Ectodermal cell (in vitro differentiated cells): ENCODE measurements around the gene SCN10A.

Experiments
- H3K27ac ChIP-seq: 2 replicates; pipeline ENCODE4 v1.7.0; 2013; ENCODE audit warnings: mild to moderate bottlenecking, low read depth, low read length; ENCODE audit not compliant: insufficient read depth, poor library complexity, severe bottlenecking
- H3K27me3 ChIP-seq: 2 replicates; pipeline ENCODE4 v1.7.0; 2013; ENCODE audit warnings: mild to moderate bottlenecking, low read length; ENCODE audit not compliant: insufficient read depth, control insufficient read depth, poor library complexity, severe bottlenecking
- H3K36me3 ChIP-seq: one replicate; pipeline ENCODE4 v1.7.0; 2013; ENCODE audit warnings: low read length; ENCODE audit not compliant: control insufficient read depth, insufficient read depth
- H3K4me1 ChIP-seq: one replicate; pipeline ENCODE4 v1.7.0; 2013; ENCODE audit warnings: low read length; ENCODE audit not compliant: control insufficient read depth, insufficient read depth
- H3K4me3 ChIP-seq: 2 replicates; pipeline ENCODE4 v1.7.0; 2013; ENCODE audit warnings: low read depth, low read length, control low read depth; ENCODE audit not compliant: insufficient read depth
- H3K9me3 ChIP-seq: 2 replicates; pipeline ENCODE4 v1.7.0; 2013; ENCODE audit warnings: mild to moderate bottlenecking, low read length, moderate library complexity; ENCODE audit not compliant: control insufficient read depth
- WGBS, 2 experiments: methylation state at CpG; one replicate each; pipeline ENCODE4 v1.1.7; 2013; ENCODE audit warnings: missing lambda C conversion rate in 2 of 2; 5-methylcytosine and 5-hydroxymethylcytosine counted together

The SCN10A gene

GRCh38 chr3:38742550-38742949 lies 73.5 kb downstream of the SCN10A start:
- 87 to 90% methylated on average over 1 of the region's 1 CpG for WGBS, 2 experiments
- Histone ChIP-seq H3K27me3 (no peaks in the 10 kb centered on the region), H3K9me3 (no peaks in the 10 kb centered on the region), H3K4me1 (no peaks in the 10 kb centered on the region), H3K27ac (no peak overlapping the region), H3K4me3 (no peak overlapping the region), H3K36me3 (no peaks in the 10 kb centered on the region)

GRCh38 chr3:38740537-38740936 lies 75.5 kb downstream of the SCN10A start:
- no peaks in the 10 kb centered on the region for H3K27me3 ChIP-seq

DNA sequence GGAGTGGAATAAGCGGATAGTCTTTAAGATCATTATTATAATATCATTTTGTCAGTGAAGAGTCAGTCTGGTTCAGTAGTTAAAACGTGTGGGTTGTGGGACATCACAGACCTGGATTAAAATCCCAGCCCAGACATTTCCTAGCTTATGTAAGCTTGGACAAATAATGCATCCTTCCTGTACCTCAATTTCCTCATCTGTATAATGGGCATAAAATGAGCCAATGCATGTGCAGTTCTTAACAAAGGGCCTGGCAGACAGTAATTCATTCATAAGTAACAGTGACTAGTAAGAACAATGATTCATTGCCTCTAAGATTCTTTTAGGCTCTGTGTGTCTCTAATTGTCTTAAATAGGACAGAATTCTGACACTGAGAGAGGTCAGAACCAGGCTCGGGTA lies 76.1 kb downstream of the SCN10A start:
- no peaks in the 10 kb centered on the region for H3K4me1 ChIP-seq
- no peak overlapping the region for H3K4me3 ChIP-seq
- H3K36me3 ChIP-seq = no peaks in the 10 kb centered on the region
- H3K27ac ChIP-seq = no peak overlapping the region
- H3K9me3 ChIP-seq = no peaks in the 10 kb centered on the region
- 82 to 90% methylated on average over 3 of the region's 3 CpGs for WGBS, 2 experiments
- H3K27me3 ChIP-seq = no peaks in the 10 kb centered on the region

More at GRCh38 chr3:38740537-38740936, 75.5 kb downstream of the SCN10A start:
- H3K4me1 ChIP-seq = no peaks in the 10 kb centered on the region
- H3K4me3 ChIP-seq = no peak overlapping the region
- no peaks in the 10 kb centered on the region for H3K9me3 ChIP-seq
- H3K27ac ChIP-seq = no peak overlapping the region
- H3K36me3 ChIP-seq = no peaks in the 10 kb centered on the region

DNA sequence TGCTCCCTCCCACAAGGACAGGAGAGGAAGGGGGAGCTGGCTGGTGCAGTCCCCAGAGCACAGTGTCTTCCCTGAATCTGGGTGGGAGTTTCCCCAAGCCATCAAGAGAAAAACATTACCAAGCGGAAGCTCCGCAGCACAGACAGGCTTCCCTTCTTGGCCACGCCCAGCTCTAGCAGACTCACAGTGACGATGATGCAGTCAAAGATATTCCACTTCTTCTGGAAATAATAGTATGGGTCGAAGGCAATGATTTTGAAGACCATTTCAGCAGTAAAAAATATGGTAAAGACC lies 76.7 kb downstream of the SCN10A start:
- Histone ChIP-seq H3K4me1 (no peaks in the 10 kb centered on the region), H3K27ac (no peak overlapping the region), H3K4me3 (no peak overlapping the region), H3K27me3 (no peaks in the 10 kb centered on the region), H3K9me3 (no peaks in the 10 kb centered on the region), H3K36me3 (no peaks in the 10 kb centered on the region)
- 87 to 90% methylated on average over 5 of the region's 5 CpGs for WGBS, 2 experiments

GRCh38 chr3:38738630-38739395 lies 77.2 kb downstream of the SCN10A start:
- Histone ChIP-seq H3K27ac (no peak overlapping the region), H3K9me3 (no peaks in the 10 kb centered on the region), H3K27me3 (no peaks in the 10 kb centered on the region), H3K4me1 (no peaks in the 10 kb centered on the region), H3K4me3 (no peak overlapping the region), H3K36me3 (no peaks in the 10 kb centered on the region)
- WGBS, 2 experiments = 71 to 73% methylated on average over 13 of the region's 13 CpGs

DNA sequence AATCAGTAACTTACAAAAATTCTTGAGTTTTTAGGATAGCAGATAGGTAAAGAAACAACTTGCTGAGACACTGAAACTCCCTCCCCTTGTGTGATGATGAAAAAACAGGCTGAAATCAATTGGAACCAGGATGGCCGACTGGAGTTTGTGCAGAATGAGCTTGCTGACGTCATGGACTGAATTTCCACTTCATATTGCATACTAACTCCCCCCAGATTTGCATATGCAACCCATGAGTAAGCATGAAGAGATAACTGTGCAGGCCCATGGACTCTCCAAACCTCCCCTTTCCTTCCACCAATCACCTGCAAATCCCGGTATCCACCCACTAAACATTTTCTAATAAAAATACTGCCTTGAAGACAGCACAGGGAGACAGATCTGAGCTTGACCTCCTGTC lies 84.5 kb downstream of the SCN10A start:
- Histone ChIP-seq H3K27me3 (no peaks in the 10 kb centered on the region), H3K36me3 (no peaks in the 10 kb centered on the region), H3K27ac (no peak overlapping the region), H3K9me3 (no peaks in the 10 kb centered on the region), H3K4me1 (no peaks in the 10 kb centered on the region), H3K4me3 (no peak overlapping the region)
- 87% methylated on average over 3 of the region's 3 CpGs for WGBS, 2 experiments

DNA sequence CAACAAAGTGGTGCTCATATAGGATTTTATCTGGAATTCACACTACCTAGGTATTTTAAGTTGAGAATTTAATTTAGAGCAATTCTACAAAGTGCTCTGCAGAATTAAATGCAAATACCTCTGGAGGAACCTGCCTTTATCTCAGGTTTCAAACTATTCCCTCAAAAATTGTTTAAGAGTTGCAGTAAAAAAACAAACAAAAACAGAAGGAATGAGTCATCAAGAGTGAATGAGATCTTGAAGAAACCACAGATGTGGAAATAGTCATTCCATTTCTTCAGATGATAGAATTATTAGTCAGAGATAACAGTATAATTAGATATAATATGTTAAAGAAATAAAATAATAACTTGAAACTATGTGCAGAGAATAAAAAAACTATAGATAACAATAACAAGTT lies 85.7 kb downstream of the SCN10A start:
- no peaks in the 10 kb centered on the region for H3K4me1 ChIP-seq
- no peak overlapping the region for H3K27ac ChIP-seq
- H3K36me3 ChIP-seq = no peaks in the 10 kb centered on the region
- no peaks in the 10 kb centered on the region for H3K27me3 ChIP-seq
- no peak overlapping the region for H3K4me3 ChIP-seq
- no peaks in the 10 kb centered on the region for H3K9me3 ChIP-seq

DNA sequence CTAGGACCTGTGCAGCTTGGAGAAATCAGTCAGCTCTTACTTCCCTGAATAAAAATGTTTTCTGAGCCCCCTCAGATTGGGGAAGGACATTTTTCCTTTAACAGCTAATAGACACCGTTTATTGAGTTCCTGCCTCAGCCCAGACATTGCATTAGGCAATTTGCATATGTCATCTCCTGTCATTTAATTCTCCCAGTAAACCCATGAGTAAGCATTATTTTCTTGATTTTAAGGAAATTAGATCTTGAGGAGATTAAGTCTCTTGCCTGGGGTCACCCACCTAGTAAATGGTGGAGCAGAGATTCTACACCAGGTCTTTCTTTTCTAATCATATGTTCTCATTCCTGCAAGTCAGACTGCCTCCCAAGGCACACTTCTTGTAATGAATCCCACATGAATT lies 88.0 kb downstream of the SCN10A start:
- Histone ChIP-seq H3K36me3 (no peaks in the 10 kb centered on the region), H3K27me3 (no peaks in the 10 kb centered on the region), H3K27ac (no peak overlapping the region), H3K4me1 (no peaks in the 10 kb centered on the region), H3K9me3 (no peaks in the 10 kb centered on the region), H3K4me3 (no peak overlapping the region)
- WGBS, 2 experiments = 85 to 97% methylated on average over 1 of the region's 1 CpG

GRCh38 chr3:38726751-38727150 lies 89.3 kb downstream of the SCN10A start:
- no peaks in the 10 kb centered on the region for H3K4me1 ChIP-seq
- WGBS, 2 experiments = 93 to 94% methylated on average over 7 of the region's 7 CpGs
- H3K27me3 ChIP-seq = no peaks in the 10 kb centered on the region
- no peaks in the 10 kb centered on the region for H3K36me3 ChIP-seq
- H3K4me3 ChIP-seq = no peak overlapping the region
- no peak overlapping the region for H3K27ac ChIP-seq
- H3K9me3 ChIP-seq = no peaks in the 10 kb centered on the region

DNA sequence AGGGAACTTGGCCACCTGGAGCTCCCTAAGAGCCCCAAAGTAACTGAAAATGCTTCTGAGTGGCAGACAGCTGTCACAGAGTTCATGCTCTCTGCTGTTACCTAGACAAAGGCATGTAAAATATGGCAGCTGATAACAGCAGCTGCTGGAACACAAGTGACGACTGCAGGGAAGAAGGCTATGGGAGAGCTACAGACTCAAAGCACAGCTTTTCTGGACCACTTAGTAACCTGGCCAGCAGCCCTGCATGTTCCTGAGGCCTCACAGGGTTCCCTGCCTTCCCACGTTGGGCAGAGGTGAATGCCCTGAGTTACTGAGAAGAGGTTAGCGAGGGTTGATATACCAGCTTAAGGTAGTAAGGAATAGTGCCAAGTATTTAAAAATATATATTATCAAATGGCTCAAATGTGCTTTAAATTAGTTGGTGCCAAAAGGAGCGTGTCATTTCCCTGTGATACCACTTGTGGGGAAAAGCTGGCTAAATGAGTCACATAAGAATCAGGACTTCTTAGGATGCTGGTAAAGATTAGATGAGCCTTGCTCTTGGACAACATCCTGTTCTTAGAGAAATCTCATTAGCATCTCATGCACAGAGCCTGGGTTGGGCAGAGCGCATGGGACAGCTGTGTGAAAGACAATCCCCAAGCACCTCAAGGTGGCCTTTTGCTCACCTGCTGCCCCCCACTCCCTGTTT lies 90.1 kb downstream of the SCN10A start:
- Histone ChIP-seq H3K4me3 (no peak overlapping the region), H3K9me3 (no peaks in the 10 kb centered on the region), H3K27ac (no peak overlapping the region), H3K36me3 (no peaks in the 10 kb centered on the region), H3K27me3 (no peaks in the 10 kb centered on the region), H3K4me1 (no peaks in the 10 kb centered on the region)
- WGBS, 2 experiments = 82 to 90% methylated on average over 4 to 5 of the region's 5 CpGs
